Pulmonary artery endothelial cell (primary cell): ENCODE measurements around the gene HUNK. TPM values are rescaled to one million over a fixed set of nuclear protein-coding genes. Genes with fewer than 3 reads are reported as not detected.

ENCODE experiments used
- DNase-seq: peaks from one replicate; pipeline ENCODE4 v3.0.0-alpha.2; 2011; ENCODE audit warnings: low read depth, low spot score
- total RNA-seq: library from RNA; depleted of rRNA; stranded (reverse); fragments of >200 nt; gene quantifications from 2 replicates; pipeline ENCODE4 v1.2.3, GENCODE V29; 2014

HUNK gene
- total RNA-seq, 1 donor from 2014 or later = not detected

DNA sequence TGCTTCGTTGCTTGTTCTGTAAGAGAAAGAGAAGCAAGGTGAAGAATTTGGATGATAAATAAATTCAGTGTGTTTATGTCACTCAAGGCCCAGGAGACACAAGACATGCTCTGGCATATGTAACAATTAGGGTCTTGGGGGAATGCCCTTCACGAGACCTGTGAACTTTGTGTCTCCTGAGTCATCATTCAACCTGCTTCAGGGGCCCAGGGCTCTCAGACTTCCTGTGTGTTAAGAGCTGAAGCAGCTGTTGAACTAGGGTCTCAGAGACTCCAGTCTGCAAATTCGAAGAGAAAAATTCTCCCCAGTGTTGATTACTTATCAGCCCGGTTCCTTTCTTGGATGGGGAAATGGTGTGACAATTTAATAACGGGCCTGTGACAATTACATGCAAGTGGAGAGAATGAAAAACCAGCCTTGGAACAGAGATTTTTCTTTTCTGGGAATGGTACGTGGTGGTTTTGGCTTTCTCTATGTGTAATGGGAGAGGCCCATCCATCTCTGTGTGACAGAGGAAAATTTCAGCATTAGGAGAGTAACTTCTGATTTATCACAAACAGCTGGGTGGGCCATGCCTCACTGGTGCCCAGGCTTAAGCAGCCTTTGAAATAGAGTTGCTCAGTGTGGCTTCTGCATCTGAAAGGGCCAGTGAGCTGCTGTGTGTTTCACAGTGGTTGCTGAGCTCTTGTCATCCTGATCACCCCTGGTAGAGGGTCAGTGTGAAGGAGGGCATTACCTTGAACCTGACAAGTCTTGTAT lies 22.4 kb downstream of the HUNK start:
- no peak for DNase-seq

DNA sequence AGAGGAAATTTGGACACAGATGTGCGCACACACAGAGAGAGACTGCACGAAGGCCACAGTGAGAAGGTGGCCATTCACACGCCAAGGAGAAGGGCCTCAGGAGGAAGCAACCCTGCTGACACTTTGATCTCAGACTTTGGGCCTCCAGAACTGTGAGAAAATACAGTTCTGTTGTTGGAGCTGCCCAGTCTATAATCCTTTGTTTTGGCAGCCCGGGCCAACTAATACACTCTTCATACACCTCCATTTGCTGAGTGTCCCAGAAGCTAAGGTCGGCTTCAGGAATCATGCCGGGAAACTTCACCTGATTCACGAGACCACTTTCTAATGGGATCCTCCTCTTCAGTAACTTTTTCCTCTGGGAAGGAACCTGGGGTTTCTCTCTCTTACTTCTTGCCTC lies 23.2 kb downstream of the HUNK start:
- no peak for DNase-seq

DNA sequence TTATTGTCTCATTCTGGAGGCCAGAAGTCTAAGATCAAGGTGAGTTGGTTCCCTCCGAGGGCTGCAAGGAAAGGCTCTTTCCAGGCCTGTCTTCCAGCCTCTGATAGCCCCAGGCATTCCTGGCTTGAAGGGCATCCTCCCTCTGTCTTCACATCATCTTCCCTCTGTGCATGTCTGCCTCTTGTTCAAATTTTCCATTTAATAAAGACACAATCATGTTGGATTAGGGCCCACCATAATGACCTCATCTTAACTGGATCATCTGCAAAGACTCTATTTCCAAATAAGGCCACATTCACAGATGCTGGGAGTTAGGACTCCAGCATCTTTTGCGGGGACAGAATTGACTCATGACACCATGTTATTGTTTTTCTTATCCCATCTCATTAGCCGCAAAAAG lies 24.5 kb downstream of the HUNK start:
- no peak for DNase-seq

DNA sequence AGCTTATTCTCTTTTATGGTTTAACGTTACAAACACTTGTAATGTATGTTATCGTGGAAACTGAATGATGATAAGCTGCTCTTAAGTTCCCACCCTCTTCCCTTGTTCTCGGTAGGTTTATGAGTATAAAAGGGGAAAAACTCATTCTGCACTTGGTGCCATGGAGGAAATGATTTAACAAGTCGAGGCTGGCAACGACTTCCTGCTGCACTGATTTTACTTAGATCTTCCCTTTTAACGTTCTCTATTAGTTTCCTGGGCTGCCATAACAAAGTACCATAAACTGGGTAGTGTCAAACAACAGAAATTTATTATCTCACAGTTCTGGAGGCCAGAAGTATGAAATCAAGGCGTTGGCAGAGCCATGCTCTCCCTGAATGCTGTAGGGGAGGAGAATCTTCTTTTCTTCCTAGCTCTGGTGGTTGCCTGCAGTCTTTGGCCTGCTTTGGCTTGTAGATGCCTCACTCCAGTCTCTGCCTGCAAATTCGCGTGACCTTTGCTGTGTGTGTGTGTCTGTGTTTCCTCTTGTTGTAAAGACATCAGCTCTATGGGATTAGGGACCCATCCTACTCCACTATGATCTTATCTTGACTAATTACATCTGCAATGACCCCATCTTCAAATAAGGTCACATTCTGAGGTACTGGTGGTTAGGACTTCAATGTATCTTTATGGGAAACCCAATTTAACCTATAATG lies 26.3 kb downstream of the HUNK start:
- DNase-seq = no peak

DNA sequence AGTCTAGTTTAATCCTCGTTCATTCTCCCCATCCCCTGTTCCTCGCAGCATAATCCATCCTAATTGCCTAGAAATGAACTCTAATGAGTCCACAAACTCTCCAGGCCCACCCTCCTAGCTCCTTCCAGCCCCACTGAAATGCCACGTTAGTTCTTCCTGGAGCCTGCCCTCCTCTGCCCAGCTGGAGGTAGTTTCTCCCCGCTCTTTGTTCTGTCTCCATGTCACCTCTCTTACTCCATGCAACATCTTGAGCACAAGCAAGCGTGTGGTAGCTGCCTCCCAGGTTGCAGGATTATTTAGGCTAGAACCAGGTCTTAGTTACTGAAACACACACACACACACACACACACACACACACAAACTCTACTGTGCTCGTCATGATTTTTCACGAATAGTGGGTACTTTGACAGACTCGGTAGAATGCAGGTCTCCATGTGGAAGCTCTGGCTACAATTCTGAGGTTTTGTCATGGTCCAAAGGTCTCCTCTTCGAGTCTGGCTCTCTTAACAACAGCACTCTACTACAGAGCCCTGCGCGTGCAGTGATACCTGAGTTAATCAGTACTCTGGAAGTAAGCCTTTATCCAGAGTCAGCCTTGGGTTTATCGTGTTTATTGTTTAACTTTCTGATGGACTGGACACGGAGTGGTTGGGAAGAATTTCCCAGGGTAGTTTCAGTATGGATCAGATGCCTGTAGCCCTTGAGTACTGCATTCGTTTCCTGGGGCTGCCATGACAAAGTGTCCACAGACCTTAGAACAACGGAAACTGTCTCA lies 27.5 kb downstream of the HUNK start:
- no peak for DNase-seq

DNA sequence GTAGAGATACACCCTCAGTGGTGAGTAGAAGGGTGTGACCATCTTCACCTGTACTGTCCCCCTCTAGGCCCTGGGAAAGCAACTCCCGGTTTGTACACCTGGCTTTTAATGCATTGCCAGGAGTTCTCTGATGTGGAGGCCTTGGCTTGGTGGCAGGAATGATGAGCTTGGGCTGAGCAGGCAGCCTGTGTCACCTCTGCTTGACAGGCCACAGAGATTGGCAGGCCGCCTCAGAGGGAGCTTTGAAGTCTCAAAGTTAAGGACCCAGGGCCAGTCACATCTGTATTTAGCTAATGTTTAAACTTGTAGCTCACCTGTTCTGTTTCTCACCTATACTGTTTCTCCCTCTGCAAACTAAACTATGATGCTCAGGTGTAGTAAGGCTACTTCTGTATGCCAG lies 28.5 kb downstream of the HUNK start:
- DNase-seq = no peak

DNA sequence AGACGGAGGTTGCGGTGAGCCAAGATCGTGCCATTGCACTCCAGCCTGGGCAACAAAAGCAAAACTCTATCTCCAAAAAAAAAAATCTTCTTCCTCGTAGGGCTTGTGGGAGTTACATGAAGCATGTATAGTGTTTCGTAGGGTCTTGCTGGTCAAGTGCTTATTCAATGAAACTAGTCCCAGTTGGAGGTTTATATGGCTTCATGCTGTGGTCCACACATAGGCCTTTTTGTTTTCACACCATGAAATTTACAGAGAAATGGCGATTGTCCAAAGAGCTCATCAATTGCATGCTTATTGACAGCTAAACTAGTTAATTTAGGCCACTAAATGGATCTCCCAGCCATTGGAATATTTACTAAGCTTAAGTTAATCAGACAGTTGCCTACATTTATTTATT lies 29.6 kb downstream of the HUNK start:
- no peak for DNase-seq

DNA sequence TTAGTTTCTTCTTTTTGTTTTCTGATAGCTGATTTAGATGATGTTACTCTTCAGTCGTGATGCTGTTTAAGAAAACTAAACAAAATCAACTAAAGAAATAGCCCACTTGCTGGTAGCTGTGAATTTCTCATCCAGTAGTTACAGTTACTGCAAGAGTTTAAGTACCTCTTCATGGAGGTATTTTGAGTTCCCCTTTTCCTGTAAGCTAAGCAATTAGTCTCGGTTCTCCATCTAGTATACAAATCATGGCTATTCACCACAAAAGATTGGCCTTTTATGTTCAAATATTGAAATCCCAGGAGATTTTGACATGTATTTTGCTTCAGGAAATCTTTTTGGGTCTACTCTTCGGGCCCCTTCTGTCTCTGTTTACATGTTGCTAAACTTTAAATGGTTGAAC lies 31.1 kb downstream of the HUNK start:
- no peak for DNase-seq

DNA sequence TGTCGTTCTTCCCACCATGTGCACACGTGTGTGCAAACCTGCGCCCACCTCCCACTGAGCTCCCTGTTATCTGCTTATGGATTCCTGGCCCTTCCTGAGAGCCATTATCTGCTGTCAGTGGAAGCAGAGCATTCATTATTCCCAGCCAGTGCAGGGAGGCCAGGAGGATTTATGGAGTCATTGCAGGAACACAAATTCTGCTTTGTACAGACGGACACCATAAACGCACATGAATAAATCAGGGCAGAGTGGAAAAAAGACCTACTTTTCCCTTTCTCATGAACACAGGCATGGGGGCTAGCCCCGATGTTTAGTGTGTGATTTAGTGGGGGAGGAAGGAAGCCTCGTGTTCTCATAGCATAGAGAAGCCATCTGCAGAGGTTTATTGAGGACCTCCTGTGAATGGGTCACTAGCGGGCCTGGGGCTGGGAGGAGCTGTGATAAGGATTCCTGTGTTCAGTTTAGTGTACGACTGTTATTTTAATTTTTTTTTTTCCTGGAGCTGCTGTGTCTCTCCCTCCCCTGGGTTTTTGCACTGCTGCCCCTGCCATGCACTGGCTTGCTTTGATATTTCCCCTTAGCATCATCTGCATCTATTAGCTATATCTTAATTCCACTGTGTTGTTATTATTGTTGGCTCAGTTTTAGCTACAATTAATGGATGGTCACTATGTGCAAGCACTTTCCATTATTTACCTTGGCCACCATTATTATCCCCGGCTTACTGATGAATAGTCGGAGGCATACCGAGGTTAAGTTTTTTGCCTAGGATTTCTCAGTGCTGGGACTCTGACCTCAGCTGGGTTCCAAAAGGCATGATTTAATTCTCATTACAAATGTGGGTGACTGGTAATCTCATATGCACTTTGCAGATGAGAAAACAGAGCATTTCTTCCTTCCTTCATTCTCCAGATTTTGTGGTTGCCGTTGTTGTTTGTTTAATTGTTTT lies 33.0 kb downstream of the HUNK start:
- DNase-seq = no peak

DNA sequence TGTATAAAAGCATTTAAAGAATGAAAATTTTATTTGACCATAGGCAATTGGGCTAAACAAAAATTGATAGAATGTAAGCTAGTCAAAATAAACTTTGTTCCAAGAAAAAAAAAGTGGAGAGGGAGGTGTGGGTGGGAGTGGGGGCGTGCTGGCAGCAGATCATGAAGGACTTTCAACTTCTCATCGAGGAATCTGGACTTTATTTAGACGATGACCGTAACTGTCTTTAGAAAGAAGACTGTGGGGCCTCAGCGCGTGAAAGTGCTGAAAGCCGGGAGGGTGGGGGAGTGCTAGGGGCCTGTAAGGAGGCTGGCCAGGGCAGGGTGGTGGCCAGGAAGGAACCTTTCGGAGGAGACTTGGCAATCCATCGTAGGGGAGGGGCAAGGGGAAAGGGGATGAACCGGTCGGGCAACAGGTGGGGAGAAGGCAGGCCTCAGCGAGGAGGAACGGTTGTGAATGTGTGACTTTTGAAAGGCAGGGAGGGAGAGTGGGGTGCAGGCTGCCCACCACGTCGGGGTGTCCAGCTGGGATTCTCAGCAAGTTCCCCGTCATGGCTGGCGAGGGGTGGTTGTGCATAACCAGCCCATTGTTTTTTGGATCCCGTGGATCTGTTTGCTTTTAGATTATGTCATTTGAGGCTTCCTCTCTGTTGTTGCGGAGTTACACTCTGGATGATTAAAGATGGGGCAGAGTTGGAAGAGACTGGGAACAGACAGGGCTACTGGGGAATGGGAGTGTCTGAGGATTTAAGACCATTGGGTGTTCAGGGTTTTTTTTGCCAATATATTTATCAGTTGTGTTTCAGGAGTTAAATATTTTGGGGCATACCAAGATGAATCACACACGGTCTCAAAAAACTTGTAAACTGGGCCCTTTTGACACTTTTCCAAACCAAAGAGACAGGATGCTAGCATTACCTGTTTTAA lies 35.5 kb downstream of the HUNK start:
- DNase-seq = no peak

DNA sequence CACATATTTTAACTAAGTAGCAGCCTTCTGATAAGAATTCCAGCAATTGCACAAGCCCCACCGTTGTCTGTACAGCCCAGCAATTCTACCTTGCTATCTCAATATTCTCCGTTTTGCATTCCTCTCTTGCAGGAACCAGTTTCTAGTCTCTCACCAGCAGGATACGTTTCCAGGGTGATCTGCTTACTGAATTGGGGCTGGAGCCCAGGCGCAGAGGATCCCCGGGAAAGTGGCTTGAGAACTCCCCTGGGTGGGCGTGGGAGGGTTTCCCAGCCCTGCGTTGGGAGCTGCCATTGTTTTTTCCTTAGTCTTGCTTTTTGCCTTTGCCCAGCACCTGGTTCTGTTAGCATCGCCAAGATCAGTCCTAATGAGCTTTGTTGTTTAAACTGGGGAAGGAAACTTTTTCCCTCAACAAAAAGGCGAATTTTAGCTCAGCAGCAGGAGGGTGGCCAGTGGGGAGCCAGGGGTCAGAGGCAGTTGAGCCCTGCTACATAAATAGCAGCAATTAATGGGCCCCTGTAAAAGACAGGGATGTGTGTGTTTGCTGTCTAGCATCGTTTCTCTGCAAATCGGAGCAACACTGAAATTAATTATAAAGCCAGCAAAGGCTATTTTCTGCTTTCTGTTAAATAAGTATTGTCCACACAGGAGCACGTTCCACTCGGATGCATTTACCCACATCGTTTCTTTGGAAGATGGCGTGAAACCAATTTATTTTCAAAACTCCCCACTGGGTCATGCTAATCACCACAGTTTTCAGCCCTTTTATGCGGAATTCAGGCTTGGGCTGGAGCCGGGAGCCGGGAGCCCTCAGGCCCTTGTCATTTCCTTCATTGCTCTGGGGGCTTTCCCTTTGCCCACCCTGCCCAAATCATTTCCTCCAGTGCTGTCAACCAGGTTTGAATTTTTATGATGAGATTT lies 36.6 kb downstream of the HUNK start:
- DNase-seq = no peak

DNA sequence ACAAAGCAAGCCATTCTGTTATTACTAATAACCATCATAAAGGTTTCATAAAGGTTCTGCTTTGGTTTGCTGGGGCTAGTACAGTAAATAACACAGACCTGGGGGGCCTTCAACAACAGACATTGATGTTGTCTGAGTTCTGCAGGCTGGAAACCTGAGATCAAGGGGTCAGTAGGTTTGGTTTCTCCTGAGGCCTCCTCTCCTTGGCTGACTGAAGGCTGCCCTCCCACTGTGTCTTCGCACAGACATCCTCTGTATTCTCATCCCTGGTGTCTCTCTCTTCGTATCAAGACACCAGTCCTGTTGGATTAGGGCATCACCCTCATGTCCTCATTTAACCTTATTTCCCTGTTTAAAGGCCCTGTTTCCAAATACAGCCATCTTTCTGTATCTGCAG lies 37.3 kb downstream of the HUNK start:
- DNase-seq = no peak

DNA sequence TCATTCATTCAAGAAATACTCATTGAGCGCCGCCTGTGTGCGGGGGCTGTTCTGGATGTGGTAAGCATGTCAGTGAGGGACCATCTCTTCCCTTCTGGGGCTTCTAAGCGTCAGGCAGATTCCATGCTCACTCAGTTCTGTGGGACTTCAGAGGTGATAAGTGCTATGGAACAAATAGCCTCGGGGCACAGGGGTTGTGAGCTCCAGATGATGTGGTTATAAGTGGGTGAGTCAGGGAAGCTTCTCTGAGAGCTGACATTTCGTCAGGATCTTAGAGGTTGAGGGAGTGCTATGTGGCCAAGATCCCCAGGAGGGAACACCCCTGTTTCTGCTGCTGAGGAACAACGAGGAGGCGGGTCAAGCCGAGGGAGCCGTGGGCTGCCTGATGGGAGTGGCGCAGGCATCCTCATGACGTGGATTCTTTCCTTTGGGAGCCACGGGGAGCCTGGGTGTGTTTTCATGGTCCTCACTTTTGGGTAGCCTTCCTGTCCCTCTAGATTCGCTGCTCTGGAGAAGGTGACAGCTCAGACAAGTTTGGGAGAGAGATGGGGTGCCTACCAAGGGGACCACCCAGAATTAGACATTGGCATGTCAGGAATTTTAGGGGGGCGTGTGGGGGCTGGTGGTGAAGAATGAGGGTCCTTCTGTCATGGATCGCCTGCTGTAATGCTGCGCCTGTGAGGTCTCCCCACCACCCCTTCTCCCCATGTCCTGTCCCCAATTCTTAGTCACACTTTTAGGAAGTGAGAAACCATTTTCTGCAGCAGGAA lies 38.5 kb downstream of the HUNK start:
- DNase-seq = no peak

DNA sequence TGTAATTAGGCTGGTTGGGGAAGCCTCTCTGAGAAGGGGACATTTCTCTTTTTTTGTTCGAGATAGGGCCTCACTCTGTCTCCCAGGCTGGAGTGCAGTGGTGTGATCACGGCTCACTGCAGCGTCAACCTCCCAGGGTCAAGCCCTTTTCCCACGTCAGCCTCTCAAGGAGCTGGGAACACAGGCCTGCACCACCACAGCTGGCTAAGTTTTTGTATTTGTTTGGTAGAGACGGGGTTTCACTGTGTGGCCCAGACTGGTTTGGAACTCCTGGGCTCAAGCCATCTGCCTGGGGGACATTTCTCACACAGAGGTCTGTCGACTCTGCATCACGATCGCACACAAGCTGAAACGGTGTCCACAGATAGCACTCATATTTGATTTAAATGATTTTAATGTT lies 39.7 kb downstream of the HUNK start:
- DNase-seq = no peak

DNA sequence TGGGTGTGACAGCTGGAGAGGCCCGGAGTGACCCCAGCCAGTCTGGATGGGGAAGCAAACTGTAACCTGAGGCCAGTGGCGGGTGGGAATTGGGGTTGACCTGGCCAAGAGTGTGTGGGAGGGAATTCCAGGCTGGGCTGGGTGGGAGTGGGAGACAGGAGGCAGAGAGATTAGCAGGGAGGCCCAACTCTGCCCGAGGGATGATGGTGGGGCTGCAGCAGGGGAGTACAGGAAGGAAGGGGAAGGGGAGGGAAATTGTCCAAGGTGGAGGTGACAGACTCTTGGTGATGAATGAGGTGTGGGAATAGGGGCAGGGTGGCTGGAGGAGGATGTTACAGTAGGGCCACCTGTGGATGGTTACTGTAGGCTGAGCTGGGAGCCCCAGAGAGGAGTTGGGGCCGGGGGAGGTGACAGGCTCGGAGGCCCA lies 40.4 kb downstream of the HUNK start:
- no peak for DNase-seq

DNA sequence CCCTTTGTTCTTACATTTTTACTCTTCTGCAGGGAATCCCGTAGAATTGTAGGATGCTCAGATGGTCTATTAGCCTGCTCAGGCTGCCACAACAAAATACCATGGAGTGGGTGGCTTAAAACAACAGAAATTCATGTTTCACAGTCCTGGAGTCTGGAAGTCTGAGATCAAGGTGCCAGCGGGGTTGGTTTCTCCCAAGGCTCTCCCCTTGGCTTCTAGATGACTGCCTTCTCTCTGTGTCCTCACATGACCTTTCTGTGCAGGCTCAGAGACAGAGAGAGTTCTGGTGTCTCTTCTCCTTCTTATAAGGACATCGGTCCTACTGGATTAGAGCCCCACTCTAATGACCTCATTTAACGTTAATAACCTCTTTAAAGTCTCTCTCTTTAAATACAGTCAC lies 41.7 kb downstream of the HUNK start:
- no peak for DNase-seq

DNA sequence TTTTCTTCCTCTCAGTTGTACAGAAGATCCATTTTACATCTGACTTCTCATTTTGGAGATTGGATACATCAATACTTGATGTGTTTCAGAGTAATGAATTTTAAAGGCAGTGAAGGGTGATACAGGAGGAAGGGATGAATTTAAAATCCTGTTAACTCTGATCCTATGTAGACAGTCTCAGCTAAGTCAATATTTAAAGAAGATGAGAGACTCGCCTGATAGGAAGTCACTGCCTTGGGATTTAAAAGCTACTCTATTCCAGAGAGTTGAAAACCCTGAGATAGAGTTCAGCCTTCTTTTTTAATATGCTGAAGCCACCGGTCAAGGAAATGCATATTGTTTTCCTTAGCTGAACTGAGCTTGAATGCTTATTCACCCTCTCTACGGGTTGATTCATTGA lies 42.7 kb downstream of the HUNK start:
- DNase-seq = no peak

DNA sequence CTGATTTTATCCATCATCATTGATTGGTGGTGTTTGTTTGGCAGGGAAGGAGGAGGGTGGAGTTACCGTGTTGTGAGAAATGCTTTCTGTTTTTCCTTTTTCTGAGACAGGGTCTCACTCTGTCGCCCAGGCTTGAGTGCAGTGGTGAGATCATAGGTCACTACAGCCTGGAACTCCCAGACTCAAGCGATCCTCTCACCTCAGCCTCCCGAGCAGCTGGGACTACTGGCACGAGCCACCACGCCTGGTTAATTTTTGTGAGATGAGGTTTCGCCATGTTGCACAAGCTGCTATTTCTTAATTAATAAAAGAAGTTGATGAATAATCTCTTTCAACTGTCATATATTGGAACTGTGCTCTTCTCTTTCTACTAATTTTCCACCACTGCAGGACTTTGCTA lies 44.3 kb downstream of the HUNK start:
- DNase-seq = no peak
